Inferior parietal cortex (tissue), 1 donor: ENCODE results near the gene NFATC3.

Source experiments
- DNase-seq: peaks from one replicate; pipeline ENCODE4 v3.0.0-alpha.2; 2016; ENCODE audit errors: extremely low spot score

Gene NFATC3

DNA sequence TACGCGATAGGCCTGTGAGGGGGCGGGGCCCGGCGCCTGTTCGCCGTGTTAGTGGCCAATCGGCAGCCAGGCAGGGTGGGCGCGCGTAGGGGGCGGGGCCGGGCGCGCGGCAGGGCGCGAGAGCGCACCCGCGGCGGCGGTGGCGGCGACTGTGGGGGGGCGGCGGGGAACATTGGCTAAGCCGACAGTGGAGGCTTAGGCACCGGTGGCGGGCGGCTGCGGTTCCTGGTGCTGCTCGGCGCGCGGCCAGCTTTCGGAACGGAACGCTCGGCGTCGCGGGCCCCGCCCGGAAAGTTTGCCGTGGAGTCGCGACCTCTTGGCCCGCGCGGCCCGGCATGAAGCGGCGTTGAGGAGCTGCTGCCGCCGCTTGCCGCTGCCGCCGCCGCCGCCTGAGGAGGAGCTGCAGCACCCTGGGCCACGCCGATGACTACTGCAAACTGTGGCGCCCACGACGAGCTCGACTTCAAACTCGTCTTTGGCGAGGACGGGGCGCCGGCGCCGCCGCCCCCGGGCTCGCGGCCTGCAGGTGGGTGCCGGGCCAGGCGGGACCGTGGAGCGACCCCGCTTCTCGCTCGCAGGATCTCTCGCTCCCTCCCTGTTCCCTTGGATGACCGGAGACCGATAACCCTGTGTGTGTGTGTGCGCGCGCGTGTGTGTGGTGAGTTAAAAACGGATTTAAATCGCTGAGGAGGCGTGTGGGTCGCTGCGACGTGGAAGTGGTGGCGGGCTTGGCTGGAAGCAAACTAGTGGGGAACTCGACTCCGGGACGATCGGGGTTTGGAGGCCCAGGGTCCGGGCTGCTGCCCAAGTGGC lies at the start of gene NFATC3:
NFATC3 (plus strand) TSS at position 112 of the 813 bp plus-strand sequence; CDS start at position 424, 312 bp downstream.
- no peak for DNase-seq

DNA sequence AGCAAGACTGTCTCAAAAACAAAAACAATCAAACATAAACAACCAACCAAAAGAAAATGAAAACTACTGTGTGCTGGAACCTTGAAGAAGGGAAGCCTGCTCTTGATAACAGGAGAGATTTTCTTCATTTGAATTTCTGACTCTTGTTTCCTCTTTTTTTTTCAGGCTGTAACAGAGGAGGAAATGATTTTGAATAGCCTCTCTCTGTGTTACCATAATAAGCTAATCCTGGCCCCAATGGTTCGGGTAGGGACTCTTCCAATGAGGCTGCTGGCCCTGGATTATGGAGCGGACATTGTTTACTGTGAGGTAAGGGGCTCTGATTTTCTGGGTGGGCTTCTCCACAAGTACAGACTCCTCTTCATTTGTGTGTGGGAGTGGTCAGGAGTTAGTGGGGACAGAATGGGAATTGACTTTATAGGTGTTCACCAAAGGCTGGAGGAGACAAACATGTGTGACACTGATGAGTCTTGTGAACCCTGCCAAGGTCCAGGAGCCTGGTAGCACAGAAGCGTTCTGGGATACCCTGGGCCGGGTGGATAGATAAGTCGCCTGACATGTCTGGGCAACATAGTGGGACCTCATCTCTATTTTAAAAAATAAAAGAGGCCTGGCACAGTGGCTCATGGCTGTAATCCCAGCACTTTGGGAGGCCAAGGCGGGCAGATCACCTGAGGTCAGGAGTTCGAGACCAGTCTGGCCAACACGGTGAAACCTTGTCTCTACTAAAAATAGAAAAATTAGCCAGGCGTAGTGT lies 47.2 kb upstream of the NFATC3 start:
- DNase-seq: no peak

DNA sequence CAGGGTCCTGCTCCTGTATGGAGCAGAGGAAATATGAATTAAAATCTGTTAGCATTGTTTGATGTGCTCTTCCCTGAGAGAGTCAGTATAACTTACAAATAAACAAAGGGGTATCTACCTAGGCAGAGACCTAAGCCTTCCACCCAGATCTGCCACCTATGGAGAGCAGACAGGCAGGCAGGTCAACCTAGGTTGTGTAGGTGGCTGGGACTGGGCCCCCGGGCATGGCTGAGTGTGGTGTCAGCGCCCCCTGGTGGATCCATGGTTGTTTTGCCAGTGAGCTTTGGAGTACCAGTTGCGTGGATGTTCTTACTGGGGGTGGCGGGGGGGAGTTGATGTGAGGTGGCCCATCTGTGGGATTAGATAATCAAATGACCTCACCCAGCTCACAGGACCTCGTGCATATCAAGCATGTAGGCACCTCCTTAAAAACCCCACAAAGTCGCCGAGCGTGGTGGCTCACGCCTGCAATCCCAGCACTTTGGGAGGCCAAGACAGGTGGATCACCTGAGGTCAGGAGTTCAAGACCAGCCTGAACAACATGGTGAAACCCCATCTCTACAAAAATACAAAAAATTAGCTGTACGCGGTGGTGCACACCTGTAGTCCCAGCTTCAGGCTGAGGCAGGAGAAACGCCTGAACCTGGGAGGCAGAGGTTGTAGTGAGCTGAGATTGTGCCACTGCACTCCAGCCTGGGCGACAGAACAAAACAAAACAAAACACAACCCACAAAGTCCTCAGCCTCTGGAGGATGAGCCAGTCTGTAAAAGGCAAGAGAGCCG lies 44.5 kb upstream of the NFATC3 start:
- DNase-seq: peak; percentile 65

DNA sequence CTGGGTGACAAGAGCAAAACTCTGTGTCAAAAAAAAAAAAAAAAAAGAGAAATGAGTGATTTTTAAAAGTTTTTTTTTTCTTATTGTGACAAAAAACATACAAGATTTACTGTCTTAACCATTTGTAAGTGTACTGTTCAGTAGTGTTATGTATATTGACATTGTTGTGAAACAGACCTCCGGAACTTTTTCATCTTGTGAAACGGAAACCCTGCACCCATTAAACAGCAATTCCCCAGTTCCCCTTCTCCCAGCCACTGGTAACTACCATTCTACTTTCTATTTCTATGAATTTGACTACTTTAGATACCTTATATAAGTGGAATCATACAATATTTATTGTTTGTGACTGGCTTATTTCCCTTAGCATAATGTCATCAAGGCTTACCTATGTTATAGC lies 43.4 kb upstream of the NFATC3 start:
- DNase-seq: no peak

DNA sequence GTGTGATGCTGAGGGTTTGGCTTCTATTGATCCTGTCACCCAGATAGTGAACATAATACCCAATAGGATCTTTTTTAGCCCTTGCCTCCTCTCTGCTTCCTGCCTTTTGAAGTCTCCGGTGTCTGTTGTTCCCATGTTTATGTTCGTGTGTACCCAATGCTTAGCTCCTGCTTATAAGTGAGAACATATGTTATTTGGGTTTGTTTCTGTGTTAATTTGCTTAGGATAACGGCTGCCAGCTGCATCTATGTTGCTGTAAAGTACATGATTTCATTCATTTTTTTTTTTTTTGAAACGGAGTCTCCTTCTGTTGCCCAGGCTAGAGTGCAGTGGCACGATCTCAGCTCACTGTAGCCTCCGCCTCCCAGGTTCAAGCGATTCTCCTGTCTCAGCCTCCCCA lies 39.1 kb upstream of the NFATC3 start:
- no peak for DNase-seq

DNA sequence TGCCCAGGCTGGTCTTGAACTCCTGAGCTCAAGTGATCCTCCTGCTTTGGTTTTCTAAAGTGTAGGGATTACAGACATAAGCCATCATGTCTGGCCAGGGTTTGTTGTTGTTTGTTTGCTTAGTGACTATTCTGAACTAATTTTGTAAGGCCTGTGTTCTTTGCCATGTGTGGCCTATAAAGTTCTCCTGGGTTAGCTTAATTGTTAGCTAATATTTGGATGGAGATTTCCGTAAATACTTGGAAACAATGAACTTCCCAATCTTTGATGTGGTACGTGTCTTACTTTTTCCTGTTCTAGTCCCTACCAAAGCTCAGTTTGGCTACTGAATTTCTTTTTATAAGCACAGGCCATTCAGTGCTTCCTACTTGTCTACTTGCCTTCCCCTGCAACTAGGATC lies 37.2 kb upstream of the NFATC3 start:
- DNase-seq: no peak

DNA sequence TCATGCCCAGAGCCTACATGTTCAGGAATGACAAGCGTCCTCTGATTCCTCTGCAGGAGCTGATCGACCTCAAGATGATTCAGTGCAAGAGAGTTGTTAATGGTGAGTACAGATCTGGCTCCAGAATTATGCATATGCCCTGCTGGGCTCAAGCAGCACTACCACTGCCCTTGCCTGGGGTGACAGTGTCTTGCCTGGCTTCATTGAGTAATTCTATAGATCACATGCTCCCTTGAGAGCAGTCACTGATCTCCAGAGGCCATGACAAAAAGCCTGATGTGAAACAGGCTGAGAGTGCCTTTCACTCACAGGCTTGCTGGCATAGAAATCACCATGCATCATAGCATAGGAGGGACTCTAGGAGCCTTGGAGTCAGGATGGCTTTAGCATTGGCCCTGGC lies 35.7 kb upstream of the NFATC3 start:
- DNase-seq: no peak

DNA sequence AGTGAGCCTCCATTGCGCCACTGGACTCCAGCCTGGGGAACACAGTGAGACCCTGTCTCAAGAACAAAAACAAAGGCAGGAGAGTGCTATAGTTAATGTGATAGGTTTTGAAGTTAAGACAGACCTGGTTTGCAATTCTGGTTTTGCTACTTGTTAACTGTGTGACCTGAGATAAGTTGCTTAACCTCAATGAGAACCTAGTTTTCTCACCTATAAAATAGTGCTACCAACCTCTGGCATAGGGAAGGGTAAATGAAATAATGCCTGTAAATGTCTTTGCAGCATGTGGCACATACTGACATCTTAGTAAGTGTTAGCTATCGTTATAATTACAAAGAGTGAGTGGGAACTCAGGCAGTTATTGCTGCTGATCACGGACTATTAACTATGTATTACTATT lies 29.8 kb upstream of the NFATC3 start:
- no peak for DNase-seq

DNA sequence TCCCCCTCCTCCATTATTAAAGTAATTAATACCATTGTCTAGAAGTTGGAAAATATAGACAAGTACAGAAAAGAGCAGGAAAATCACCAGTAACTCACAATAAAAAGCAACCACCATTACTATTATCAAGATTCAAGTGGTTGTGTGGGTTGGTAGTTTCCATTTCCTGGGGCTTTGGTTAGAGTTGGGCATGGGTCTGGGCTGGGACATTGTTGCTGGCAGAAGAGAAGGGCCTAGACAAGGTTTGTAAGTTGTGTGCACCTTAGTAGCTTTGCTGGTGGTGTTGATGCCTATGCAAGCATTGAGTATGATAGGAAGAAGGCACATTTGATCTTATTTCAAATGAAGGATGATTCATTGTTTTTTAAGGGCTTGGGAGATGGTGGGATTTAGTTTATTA lies 25.4 kb upstream of the NFATC3 start:
- DNase-seq: no peak

DNA sequence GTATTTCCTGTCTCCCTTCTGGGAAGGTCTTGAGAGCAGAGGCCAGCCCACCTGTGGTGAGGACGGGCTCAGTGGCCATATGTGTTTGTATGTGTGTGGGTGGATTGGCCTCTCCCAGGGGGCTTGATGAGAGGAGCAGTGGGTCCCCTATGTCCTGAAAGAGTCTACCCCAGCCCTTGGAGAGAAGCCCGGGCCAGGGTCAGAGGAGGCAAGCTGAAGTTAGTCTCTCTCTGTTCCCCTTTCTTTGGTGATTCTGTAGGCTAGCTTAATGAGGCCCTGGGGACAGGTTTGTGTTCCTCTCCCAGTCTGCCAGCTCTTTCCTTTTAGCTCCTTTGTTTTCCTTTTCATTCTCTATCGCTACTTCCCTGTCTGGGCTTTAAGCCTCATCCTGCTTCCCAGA lies 23.8 kb upstream of the NFATC3 start:
- no peak for DNase-seq

DNA sequence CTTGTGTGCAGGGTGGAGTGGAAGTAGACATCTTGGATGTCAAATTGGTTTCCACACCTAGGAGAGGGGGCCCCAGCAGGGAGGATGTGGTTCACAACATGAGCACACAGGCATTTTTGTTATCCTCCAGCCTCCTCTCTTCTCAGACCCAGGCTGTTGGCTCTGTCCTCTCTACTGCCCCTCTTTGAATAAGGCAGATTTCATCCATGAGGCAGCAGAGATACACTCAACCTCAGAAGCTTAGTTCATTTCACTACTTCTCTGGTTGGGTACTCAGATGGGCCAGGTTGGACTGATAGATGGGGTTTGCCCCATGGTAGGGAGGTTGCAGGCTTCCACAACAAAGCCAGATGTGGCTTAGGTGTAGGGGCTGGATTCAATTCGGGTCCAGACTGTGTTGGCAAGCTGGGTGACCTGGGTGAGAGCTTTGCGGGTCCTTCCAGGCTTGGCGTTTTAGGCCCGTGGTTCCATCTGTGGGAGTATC lies 22.2 kb upstream of the NFATC3 start:
- DNase-seq: no peak

DNA sequence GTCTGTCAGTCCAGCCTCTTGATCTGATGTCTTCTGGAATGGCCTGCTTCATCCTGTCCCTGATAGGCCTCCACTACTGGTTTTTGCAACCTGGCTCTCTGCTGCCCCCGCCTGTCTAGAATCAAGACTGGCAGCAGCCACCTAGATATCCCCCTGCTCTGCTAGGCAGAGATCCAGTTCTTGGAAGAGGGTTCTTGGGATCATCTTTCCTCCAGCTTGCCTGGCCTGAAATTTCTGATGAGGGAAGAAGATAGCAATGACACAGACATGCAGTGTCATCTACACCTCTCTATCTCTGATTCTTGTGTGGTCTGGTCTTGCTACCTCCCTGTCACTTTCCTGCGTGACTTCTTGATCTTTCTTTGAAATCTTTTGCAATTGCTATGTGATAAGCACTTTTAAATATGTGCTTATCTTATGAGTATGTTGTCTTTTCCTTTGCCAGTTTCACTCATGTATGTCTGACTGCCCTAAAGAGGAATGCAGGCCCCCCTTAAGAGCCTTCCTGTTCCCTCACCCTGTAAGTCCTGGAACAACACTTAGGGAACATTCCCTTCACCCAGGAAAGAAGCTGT lies 20.3 kb upstream of the NFATC3 start:
- DNase-seq: peak; percentile 61

DNA sequence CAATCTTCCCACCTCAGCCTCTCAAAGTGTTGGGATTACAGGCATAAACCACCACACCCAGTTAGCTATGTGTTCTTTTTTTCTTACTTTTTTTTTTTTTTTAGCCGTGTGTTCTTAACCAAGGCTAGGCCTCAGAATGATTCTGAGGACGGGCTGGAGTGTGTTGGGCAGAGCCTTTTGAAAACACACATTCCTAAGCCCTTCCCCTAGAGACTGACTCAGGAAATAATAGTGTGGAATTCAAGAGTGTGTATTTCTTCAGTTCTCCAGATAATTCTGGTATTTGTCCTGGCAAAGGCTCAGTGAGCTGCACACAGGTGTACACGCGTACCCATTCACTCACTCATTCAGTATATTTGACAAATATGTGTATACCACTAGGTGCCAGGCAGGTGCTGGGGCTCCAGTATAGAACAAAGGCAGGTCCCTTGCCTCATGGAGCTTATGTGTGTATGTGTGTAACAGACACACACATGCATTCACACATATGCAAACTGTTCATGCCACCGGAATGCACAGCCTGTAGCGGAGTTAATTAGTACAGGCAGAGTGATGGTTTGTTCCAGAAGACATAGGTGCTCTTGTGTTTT lies 19.4 kb upstream of the NFATC3 start:
- no peak for DNase-seq

DNA sequence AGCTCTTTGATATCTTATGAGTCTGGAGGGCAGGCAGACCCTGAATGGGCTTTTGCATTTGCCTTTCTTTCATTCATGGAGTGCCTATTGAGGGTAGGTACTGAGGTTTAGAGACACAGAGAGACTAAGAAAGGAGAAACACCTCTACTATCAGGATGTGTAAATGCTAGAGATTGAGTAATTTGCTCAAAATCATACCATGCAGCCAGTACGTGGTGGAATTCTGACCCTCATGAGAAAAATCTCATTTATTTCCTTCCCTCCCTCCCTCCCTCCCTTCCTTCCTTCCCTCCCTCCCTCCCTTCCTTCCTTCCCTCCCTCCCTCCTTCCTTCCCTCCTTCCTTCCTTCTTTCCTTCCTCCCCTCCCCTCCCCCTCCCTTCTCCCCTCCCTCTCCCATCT lies 18.4 kb upstream of the NFATC3 start:
- DNase-seq: no peak

DNA sequence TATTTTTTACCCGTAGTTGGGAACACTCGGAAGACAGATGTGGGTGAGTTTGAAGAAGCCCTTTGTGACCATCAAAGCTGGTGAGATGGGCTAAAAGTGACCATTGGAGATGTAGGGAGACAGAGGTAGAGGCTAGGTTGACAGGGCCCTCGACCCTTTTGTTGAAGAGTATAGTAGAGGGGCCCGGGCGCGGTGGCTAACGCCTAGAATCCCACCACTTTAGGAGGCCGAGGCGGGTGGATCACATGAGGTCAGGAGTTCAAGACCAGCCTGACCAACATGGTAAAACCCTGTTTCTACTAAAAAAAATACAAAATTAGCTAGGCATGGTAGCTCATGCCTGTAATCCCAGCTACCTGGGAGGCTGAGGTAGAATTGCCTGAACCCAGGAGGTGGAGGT lies 16.2 kb upstream of the NFATC3 start:
- DNase-seq: no peak

DNA sequence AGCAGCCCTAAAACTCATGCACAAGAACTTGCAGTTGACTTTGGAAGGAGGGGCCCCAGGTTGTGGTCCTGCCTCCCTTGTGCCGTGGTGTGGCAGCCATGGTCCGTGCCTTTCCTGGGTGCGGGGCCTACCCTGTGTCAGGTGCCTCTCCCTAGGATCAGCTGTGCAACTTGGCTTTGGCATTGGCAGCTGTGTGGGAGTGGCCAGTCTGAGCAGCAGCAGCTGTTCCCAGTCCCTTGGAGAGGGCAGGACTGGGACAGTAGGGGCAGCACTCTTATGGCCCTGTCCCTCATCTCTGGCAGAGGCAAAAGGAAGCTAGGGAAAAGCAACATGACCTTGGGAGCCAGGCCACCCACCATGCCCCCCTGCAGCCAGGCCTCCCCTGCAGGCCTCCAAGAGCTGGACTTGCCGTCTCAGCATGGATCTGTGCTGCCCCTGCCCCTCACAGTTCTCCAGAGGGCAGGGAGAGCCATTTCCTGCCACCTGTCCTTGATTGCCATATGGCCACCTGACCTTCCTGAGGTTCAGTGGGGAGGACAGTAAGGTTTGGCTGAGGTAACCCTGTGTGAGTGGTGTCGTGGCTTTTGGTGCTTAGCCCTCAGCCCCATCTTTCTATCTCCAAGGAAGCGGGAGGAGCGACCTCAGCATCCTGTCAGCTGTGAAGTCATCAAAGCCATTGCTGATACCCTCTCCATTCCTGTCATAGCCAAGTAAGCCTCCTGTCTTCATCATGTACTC lies 15.5 kb upstream of the NFATC3 start:
- DNase-seq: no peak

DNA sequence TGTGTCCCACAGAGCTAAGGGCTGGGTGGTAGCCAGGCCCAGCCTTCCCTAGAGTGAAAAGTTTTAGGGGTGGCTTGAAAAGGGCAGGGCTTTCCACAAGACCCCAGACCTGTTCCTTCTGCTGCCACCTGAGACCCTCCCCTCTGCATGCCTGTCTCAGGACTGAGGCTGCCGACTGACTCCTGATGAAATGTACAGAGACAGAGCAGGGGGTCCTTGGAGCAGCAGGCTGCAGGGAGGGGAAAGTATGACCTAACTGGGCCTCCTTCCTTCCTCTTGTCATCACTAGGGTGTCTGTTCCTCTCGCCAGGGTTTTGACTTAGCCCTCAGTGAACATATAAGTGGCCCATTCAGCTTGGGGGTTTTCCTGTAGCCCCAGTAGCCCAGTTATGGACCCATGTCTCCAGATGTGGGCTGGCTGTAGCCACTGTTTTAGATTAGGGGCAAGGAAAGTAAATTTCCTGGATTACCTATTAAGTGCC lies 14.9 kb upstream of the NFATC3 start:
- no peak for DNase-seq

DNA sequence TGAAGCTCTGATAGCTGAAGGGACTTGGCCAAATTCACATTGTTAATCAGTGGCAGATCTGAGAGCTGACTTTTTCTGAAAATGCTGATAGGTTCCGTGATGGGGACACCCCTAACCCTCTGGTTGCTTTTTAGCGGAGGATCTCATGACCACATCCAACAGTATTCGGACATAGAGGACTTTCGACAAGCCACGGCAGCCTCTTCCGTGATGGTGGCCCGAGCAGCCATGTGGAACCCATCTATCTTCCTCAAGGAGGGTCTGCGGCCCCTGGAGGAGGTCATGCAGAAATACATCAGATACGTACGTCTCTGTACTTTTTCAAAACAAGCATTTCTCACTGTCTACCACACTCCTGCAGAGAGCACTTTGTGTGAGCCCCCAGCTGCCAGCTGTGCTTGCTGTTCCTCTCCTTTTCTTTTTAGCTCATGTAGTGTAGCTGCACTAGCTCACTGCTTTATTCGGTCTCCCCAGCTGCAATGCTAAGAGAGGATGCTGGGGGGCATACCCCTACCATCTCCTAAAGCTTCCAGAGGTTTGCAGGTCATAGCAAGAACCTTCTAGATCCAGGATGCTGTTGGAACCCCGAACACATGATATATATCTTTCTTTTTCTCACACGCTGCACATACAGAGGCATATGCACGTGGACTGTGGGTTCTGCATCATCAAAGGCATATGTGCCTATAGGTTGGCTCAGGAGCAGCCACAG lies 14.2 kb upstream of the NFATC3 start:
- no peak for DNase-seq

DNA sequence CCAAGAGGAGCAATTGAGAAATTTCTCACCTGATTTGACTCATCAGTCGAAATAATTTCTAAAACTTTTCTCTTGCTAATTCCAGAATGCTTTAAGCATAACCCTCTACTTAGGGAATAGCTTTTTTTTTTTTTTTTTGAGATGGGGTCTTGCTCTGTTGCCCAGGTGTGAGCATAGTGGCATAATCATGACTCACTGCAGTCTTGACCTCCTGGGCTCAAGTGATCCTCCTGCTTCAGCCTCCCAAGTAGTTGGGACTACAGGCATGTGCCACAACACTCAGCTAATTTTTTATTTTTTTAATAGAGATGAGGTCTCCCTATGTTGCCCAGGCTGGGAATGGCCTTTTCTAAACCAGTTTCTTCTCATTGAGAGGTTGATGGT lies 13.7 kb upstream of the NFATC3 start:
- DNase-seq: no peak

DNA sequence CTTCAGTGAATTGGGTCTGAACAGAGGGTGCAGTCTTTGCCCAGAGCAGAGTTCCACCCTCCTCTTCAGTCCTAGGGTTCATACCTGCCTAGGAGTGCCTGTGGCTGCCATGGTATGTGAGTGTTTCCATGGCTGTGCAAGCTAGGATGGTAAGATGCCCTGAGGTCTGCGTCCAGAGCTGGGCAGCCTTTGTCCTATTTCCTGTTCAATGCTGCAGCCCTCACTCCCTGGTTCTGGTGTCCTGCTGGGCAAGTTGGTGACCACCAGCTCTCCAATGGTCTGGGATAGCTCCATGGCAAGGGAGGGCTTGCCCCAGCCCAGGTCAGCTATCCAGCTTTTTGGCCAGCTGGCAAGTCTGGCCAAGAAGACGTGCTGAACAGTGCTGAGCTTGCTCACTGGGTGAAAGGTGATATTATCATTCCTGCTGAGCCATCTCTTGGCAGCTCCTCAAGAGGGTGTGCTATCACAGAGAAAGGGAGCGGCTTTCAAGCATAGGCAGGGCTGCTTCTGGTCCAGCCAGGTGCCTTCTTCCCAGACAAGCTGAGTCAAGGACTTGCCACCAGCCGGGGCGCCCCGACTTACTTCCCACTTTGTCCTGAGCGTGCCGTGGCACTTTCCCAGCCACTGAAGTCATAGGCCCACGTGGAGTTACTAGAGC lies 13.0 kb upstream of the NFATC3 start:
- no peak for DNase-seq
